Parathyroid adenoma (tissue), 2 donors: ENCODE data around the gene CCL17.
"Not testable (repeated sequence)": the region's sequence is repeated elsewhere in the genome, so short reads cannot be mapped to it uniquely, and the experiment has no call there.

ENCODE experiments used
- H2AFZ ChIP-seq: fragments of 300-600 bp; sonication (generic); one replicate; pipeline ENCODE4 v1.7.0; 2017; ENCODE audit warnings: antibody characterized with exemption, mild to moderate bottlenecking
- H3K27ac ChIP-seq: fragments of 300-600 bp; sonication (generic); one replicate; pipeline ENCODE4 v1.7.0; 2017
- H3K27me3 ChIP-seq: fragments of 300-600 bp; sonication (generic); one replicate; pipeline ENCODE4 v1.7.0; 2017; ENCODE audit warnings: low read length; ENCODE audit not compliant: control insufficient read depth, insufficient read depth
- H3K36me3 ChIP-seq: fragments of 300-600 bp; sonication (generic); one replicate; pipeline ENCODE4 v1.7.0; 2017; ENCODE audit warnings: low read length; ENCODE audit not compliant: control insufficient read depth, insufficient read depth
- H3K4me1 ChIP-seq: fragments of 300-600 bp; sonication (generic); one replicate; pipeline ENCODE4 v1.7.0; 2017; ENCODE audit warnings: control low read depth
- H3K4me2 ChIP-seq: fragments of 300-600 bp; sonication (generic); one replicate; pipeline ENCODE4 v1.7.0; 2017; ENCODE audit warnings: low read length
- H3K4me3 ChIP-seq: fragments of 300-600 bp; sonication (generic); one replicate; pipeline ENCODE4 v1.7.0; 2017; ENCODE audit warnings: low read depth, low read length
- H3K79me2 ChIP-seq: fragments of 300-600 bp; sonication (generic); one replicate; pipeline ENCODE4 v1.7.0; 2017; ENCODE audit warnings: control low read depth
- H3K9ac ChIP-seq: fragments of 300-600 bp; sonication (generic); one replicate; pipeline ENCODE4 v1.7.0; 2017; ENCODE audit warnings: mild to moderate bottlenecking
- H3K9me3 ChIP-seq: fragments of 300-600 bp; sonication (generic); one replicate; pipeline ENCODE4 v1.7.0; 2017; ENCODE audit warnings: low read length; ENCODE audit not compliant: control insufficient read depth
- TF ChIP-seq, protein P1 (sequence below): fragments of 300-600 bp; sonication (generic); IDR thresholded peaks from one replicate; pipeline ENCODE4 v1.7.0; 2017; ENCODE audit warnings: antibody characterized with exemption, mild to moderate bottlenecking
- donor health status: primary hyperparathyroidism.

Gene CCL17

GRCh38 chr16:57396786-57397185 lies 7.8 kb upstream of the CCL17 start:
- no peak overlapping the region for H2AFZ ChIP-seq
- H3K4me2 ChIP-seq, result no peak overlapping the region
- H3K9me3 ChIP-seq, result no peaks in the 10 kb centered on the region
- no peak overlapping the region for H3K4me3 ChIP-seq
- no peaks in the 10 kb centered on the region for H3K36me3 ChIP-seq
- no peaks in the 10 kb centered on the region for H3K27me3 ChIP-seq
- H3K27ac ChIP-seq, result no peak overlapping the region
- no peak overlapping the region for H3K9ac ChIP-seq
- peaks cover 9% of the 10 kb centered on the region for H3K4me1 ChIP-seq
- no peaks in the 10 kb centered on the region for H3K79me2 ChIP-seq
- TF ChIP-seq, protein P1, sequence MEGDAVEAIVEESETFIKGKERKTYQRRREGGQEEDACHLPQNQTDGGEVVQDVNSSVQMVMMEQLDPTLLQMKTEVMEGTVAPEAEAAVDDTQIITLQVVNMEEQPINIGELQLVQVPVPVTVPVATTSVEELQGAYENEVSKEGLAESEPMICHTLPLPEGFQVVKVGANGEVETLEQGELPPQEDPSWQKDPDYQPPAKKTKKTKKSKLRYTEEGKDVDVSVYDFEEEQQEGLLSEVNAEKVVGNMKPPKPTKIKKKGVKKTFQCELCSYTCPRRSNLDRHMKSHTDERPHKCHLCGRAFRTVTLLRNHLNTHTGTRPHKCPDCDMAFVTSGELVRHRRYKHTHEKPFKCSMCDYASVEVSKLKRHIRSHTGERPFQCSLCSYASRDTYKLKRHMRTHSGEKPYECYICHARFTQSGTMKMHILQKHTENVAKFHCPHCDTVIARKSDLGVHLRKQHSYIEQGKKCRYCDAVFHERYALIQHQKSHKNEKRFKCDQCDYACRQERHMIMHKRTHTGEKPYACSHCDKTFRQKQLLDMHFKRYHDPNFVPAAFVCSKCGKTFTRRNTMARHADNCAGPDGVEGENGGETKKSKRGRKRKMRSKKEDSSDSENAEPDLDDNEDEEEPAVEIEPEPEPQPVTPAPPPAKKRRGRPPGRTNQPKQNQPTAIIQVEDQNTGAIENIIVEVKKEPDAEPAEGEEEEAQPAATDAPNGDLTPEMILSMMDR, result no peak

- H3K27ac ChIP-seq, H3K9ac ChIP-seq, H3K4me3 ChIP-seq, H3K79me2 ChIP-seq, H3K36me3 ChIP-seq, H3K27me3 ChIP-seq, H3K4me1 ChIP-seq, H3K9me3 ChIP-seq, H3K4me2 ChIP-seq, H2AFZ ChIP-seq: not testable (repeated sequence)
These were observed 7.1 kb upstream of the CCL17 start for GRCh38 chr16:57397493-57397892.

GRCh38 chr16:57401943-57402640 lies 2.5 kb upstream of the CCL17 start:
- H2AFZ ChIP-seq, result no peak overlapping the region
- no peaks in the 10 kb centered on the region for H3K36me3 ChIP-seq
- H3K4me3 ChIP-seq, result no peak overlapping the region
- H3K27me3 ChIP-seq, result no peaks in the 10 kb centered on the region
- H3K79me2 ChIP-seq, result no peaks in the 10 kb centered on the region
- TF ChIP-seq, protein P1, result no peak
- H3K4me1 ChIP-seq, result no peaks in the 10 kb centered on the region
- H3K27ac ChIP-seq, result no peak overlapping the region
- no peak overlapping the region for H3K4me2 ChIP-seq
- no peaks in the 10 kb centered on the region for H3K9me3 ChIP-seq
- no peak overlapping the region for H3K9ac ChIP-seq

GRCh38 chr16:57405097-57405496 lies 530 bp downstream of the CCL17 start:
- TF ChIP-seq, protein P1, result no peak
- no peak overlapping the region for H3K27ac ChIP-seq
- H3K79me2 ChIP-seq, result no peaks in the 10 kb centered on the region
- no peaks in the 10 kb centered on the region for H3K36me3 ChIP-seq
- no peak overlapping the region for H3K4me3 ChIP-seq
- H2AFZ ChIP-seq, result no peak overlapping the region
- no peaks in the 10 kb centered on the region for H3K27me3 ChIP-seq
- no peak overlapping the region for H3K4me2 ChIP-seq
- H3K9me3 ChIP-seq, result no peaks in the 10 kb centered on the region
- H3K9ac ChIP-seq, result no peak overlapping the region
- H3K4me1 ChIP-seq, result no peaks in the 10 kb centered on the region

- H3K4me2 ChIP-seq, result no peak overlapping the region
- H2AFZ ChIP-seq, result no peak overlapping the region
- H3K27me3 ChIP-seq, result no peaks in the 10 kb centered on the region
- H3K79me2 ChIP-seq, result no peaks in the 10 kb centered on the region
- H3K36me3 ChIP-seq, result no peaks in the 10 kb centered on the region
- no peaks in the 10 kb centered on the region for H3K9me3 ChIP-seq
- H3K4me1 ChIP-seq, result no peaks in the 10 kb centered on the region
- no peak overlapping the region for H3K4me3 ChIP-seq
- TF ChIP-seq, protein P1, result no peak
- H3K9ac ChIP-seq, result no peak overlapping the region
- H3K27ac ChIP-seq, result no peak overlapping the region
These were observed 2.3 kb downstream of the CCL17 start for GRCh38 chr16:57406881-57407280.
